ENCODE results near the gene RBM39.
"Not testable (repeated sequence)": the region's sequence is repeated elsewhere in the genome, so short reads cannot be mapped to it uniquely, and the experiment has no call there.

The RBM39 gene

GRCh38 chr20:35724321-35725230 lies 17.5 kb downstream of the RBM39 start:
- no peak for TF ChIP-seq CTCF (conservative IDR thresholded peaks at IDR 0.05; ENCODE audit: control insufficient read depth, insufficient read depth, low read depth, low read length)
- DNase-seq (ENCODE audit: low read depth) = no peak
- H3K4me3 ChIP-seq (ENCODE audit: control insufficient read depth, low read depth, low read length) = no peak overlapping the region

GRCh38 chr20:35723652-35724320 lies 18.3 kb downstream of the RBM39 start:
- H3K4me3 ChIP-seq (ENCODE audit: control insufficient read depth, low read depth, low read length); DNase-seq (ENCODE audit: low read depth): not testable (repeated sequence)

- not testable (repeated sequence) for H3K4me3 ChIP-seq (ENCODE audit: control insufficient read depth, low read depth, low read length)
Measured at GRCh38 chr20:35723275-35723639, 18.8 kb downstream of the RBM39 start.

GRCh38 chr20:35721621-35722020 lies 20.4 kb downstream of the RBM39 start:
- no peak for DNase-seq (ENCODE audit: low read depth)
- TF ChIP-seq CTCF (conservative IDR thresholded peaks at IDR 0.05; ENCODE audit: control insufficient read depth, insufficient read depth, low read depth, low read length) = no peak
- no peak overlapping the region for H3K4me3 ChIP-seq (ENCODE audit: control insufficient read depth, low read depth, low read length)

More at GRCh38 chr20:35723275-35723639, 18.8 kb downstream of the RBM39 start:
- not testable (repeated sequence) for DNase-seq (ENCODE audit: low read depth)

- TF ChIP-seq CTCF (conservative IDR thresholded peaks at IDR 0.05; ENCODE audit: control insufficient read depth, insufficient read depth, low read depth, low read length) = no peak
- no peak overlapping the region for H3K4me3 ChIP-seq (ENCODE audit: control insufficient read depth, low read depth, low read length)
- no peak for DNase-seq (ENCODE audit: low read depth)
Measured at GRCh38 chr20:35721219-35721618, 20.8 kb downstream of the RBM39 start.

GRCh38 chr20:35720165-35721123 lies 21.6 kb downstream of the RBM39 start:
- no peak for TF ChIP-seq CTCF (conservative IDR thresholded peaks at IDR 0.05; ENCODE audit: control insufficient read depth, insufficient read depth, low read depth, low read length)
- H3K4me3 ChIP-seq (ENCODE audit: control insufficient read depth, low read depth, low read length) = no peak overlapping the region
- no peak for DNase-seq (ENCODE audit: low read depth)

- H3K4me3 ChIP-seq (ENCODE audit: control insufficient read depth, low read depth, low read length) = no peak overlapping the region
- DNase-seq (ENCODE audit: low read depth) = no peak
- TF ChIP-seq CTCF (conservative IDR thresholded peaks at IDR 0.05; ENCODE audit: control insufficient read depth, insufficient read depth, low read depth, low read length) = no peak
Measured at GRCh38 chr20:35719717-35720116, 22.3 kb downstream of the RBM39 start.

Data from fibroblast of mammary gland (primary cell).